A549 (cell line): ENCODE measurements around the gene PSMD9.

Source experiments
- CBX2 ChIP-seq: fragments of 200-600 bp; sonication (generic); IDR thresholded peaks from 2 replicates; pipeline ENCODE4 v1.6.1; 2016; ENCODE audit warnings: low read depth, mild to moderate bottlenecking, borderline replicate concordance
- HDAC2 ChIP-seq: fragments of 200-600 bp; sonication (generic); IDR thresholded peaks from 2 replicates; pipeline ENCODE4 v1.6.1; 2016
- HOXA7 ChIP-seq: fragments of 250-450 bp; sonication (Bioruptor Pico); IDR thresholded peaks from 2 replicates; pipeline ENCODE4 v1.5.0; 2020; ENCODE audit warnings: mild to moderate bottlenecking, moderate library complexity
- MAX ChIP-seq: IDR thresholded peaks from 2 replicates; pipeline ENCODE4 v1.6.1; 2012
- POLR2AphosphoS2 ChIP-seq: conservative IDR thresholded peaks from 2 replicates; pipeline ENCODE4 v1.6.1; 2012; ENCODE audit warnings: low read length, improper control_type of control experiment, inconsistent platforms
- REST ChIP-seq: fragments of 200-600 bp; sonication (generic); IDR thresholded peaks from 2 replicates; pipeline ENCODE4 v1.6.1; 2016; ENCODE audit warnings: antibody characterized with exemption, mild to moderate bottlenecking, moderate library complexity
- TF ChIP-seq, protein P1 (sequence below): fragments of >200 bp; sonication (Bioruptor Twin); formaldehyde crosslinking; IDR thresholded peaks from 3 replicates; pipeline ENCODE4 v1.5.1; 2016

- TF ChIP-seq CBX2 (no peak), MAX (no peak), HOXA7 (CRISPR knock-in tag) (no peak), HDAC2 (no peak), REST (no peak), POLR2AphosphoS2 (no peak)
- TF ChIP-seq, protein P1, sequence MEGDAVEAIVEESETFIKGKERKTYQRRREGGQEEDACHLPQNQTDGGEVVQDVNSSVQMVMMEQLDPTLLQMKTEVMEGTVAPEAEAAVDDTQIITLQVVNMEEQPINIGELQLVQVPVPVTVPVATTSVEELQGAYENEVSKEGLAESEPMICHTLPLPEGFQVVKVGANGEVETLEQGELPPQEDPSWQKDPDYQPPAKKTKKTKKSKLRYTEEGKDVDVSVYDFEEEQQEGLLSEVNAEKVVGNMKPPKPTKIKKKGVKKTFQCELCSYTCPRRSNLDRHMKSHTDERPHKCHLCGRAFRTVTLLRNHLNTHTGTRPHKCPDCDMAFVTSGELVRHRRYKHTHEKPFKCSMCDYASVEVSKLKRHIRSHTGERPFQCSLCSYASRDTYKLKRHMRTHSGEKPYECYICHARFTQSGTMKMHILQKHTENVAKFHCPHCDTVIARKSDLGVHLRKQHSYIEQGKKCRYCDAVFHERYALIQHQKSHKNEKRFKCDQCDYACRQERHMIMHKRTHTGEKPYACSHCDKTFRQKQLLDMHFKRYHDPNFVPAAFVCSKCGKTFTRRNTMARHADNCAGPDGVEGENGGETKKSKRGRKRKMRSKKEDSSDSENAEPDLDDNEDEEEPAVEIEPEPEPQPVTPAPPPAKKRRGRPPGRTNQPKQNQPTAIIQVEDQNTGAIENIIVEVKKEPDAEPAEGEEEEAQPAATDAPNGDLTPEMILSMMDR, result no peak
Observed at GRCh38 chr12:121903202-121903601, 14.6 kb downstream of the PSMD9 start.
